ENCODE measurements around the gene CCDC120.

CCDC120 gene

DNA sequence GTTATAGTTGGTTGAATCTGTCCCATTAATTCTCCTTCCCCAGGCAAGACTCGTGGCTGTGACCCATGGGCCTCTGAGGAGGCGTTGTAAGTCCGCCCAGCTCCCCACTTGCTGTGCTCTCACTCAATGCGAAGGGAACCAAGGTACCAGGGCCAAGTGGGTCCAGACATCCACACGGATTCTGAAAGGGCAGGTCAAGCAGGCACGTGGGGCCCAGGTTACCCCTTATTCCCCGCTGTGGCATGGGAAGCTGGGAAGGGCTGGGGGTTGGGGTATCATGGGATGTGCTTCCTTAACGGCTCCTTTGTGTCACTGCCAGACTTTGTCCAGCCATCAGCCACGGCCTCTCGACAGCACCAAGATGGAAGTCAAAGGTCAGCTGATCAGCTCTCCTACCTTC is 3.1 kb downstream of the CCDC120 start:
- DNase-seq (ENCODE audit: low read depth) = no peak

DNA sequence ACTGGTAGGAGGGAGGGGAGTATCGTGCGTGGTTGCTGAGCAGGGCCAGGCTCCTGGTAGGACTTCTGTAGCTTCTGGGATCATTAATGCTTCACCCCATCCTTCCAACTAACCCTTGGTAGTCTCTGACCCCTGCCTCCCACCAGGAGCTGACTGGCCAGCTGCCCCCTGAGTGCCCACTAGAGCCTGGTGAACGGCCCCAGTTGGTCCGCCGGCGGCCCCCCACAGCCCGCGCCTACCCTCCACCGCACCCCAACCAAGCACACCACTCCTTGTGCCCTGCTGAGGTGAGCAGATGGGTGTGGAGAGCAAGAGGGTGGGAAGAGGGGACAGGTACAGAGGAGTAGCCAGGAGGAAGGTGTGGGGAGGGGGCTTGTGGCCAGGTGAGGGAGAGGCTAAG is 4.9 kb downstream of the CCDC120 start:
- no peak for DNase-seq (ENCODE audit: low read depth)

DNA sequence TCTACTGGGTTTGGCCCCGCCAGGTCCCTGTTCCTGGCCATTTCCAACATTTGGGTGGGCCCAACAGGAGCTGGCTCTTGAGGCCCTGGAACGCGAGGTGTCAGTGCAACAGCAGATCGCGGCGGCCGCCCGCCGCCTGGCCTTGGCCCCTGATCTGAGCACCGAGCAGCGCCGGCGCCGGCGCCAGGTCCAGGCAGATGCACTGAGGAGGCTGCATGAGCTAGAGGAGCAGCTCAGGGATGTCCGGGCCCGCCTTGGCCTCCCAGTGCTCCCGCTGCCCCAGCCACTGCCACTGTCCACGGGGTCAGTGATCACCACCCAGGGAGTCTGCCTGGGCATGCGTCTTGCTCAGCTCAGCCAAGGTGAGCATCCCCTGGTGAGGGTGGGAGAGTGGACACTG is 5.5 kb downstream of the CCDC120 start:
- no peak for DNase-seq (ENCODE audit: low read depth)

DNA sequence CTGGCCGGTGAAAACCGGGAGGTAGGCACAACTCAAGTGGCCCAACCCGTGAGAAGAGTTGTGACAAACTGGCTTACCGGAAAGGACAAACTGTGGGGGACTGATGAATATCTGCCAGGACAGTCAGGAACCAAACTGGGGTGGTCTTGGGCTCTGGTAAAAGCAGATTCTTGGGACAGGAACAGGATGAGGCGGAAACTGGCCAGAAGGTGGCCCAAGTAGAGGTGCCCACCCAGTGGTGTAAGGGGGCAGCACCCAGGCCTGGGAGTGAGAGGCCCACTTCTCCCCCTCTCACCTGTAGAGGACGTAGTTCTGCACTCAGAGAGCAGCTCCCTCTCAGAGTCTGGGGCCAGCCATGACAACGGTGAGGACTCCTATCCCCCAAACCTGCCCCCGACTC is 5.9 kb downstream of the CCDC120 start:
- no peak for DNase-seq (ENCODE audit: low read depth)

DNA sequence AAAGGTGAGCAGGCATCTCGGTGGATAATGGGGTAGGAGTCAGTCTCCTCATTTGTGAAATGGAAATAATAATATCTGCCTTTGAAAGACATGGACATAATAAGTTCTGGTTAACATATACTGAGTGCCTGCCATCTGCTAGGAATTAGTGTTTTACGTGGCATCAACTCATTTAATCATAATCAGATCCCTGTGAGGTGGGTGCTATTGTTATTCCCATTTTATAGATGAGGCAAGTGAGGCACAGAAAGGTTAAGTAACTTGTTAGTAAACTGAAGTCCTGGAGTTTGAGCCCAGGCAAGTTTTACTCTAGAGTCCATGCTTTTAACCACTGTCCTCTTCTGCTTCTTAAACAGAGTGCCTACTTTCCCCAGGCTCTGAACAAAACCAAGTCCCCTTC is 7.5 kb downstream of the CCDC120 start:
- DNase-seq (ENCODE audit: low read depth) = no peak

DNA sequence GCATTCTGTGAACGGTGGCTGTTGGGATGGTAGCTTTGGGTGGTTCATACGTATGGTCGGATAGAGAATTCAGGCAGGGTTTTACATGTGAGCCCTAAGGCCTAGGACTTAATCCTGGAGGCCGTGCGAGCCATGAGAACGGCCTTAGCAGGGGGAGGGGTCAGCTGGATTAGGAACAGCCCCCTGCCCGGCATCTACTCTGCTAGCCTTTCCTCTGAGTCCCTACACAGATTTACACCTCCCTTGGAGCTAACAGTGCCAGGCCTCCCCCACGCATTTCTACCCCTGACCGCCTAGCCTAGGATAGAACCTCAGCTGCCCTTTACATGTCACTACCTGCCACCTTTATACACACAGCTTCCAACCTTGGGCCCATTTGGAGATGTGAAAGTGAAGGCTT is 7.9 kb downstream of the CCDC120 start:
- DNase-seq (ENCODE audit: low read depth) = no peak

DNA sequence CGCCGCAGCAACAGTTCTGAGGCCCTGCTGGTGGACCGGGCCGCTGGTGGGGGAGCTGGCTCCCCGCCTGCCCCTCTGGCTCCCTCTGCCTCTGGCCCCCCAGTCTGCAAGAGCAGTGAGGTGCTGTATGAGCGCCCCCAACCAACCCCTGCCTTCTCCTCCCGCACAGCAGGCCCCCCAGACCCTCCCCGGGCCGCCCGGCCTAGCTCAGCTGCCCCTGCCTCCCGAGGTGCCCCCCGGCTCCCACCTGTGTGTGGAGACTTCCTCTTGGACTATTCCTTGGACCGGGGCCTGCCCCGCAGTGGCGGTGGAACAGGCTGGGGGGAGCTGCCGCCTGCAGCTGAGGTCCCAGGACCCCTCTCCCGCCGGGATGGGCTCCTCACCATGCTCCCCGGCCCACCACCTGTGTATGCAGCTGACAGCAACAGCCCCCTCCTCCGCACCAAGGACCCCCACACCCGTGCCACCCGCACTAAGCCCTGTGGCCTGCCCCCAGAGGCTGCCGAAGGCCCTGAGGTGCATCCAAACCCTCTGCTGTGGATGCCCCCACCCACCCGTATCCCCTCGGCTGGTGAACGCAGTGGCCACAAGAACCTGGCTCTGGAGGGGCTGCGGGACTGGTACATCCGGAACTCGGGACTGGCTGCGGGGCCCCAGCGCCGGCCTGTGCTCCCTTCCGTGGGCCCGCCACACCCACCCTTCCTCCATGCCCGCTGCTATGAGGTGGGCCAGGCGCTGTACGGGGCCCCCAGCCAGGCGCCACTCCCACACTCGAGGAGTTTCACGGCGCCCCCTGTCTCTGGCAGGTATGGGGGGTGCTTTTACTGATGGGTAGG is 8.7 kb downstream of the CCDC120 start:
- no peak for DNase-seq (ENCODE audit: low read depth)

DNA sequence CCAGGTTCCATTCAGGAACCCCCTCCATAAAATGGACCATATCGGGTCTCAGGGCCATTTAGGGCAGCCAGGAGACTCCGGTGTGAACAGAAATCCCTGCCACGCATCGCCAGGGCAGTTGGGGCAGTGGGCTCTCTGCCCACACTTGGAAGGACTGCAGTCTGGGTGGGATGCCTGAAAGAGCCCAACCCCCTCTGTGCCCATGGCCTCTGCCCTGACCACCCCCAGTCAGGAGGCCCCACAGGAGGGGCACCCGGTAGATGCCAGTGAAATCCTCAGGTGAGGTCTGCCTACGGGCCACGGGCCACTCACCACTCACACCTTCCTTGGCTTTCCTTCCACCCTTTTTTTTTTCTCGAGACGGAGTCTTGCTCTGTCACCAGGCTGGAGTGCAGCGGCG is 10.2 kb downstream of the CCDC120 start:
- no peak for DNase-seq (ENCODE audit: low read depth)

DNA sequence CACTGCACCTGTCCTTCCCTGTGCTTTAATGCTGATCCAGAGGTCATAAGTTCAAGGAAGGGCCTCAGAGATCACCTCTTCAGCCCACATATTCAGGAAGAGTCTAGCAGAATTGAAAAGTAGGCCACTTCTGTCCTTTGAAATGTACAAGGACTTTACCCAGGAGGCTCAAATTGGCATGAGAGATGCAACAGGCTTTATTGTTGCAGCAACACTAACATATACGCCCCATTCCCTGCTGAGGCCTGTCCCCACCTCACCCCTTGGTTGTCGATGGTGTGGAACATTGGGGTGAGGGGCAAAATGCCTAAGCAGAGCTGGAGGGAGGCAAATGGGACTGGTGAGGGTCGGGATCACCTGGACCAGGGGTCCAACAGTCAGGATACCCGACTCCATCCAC is 12.2 kb downstream of the CCDC120 start:
- no peak for DNase-seq (ENCODE audit: low read depth)

DNA sequence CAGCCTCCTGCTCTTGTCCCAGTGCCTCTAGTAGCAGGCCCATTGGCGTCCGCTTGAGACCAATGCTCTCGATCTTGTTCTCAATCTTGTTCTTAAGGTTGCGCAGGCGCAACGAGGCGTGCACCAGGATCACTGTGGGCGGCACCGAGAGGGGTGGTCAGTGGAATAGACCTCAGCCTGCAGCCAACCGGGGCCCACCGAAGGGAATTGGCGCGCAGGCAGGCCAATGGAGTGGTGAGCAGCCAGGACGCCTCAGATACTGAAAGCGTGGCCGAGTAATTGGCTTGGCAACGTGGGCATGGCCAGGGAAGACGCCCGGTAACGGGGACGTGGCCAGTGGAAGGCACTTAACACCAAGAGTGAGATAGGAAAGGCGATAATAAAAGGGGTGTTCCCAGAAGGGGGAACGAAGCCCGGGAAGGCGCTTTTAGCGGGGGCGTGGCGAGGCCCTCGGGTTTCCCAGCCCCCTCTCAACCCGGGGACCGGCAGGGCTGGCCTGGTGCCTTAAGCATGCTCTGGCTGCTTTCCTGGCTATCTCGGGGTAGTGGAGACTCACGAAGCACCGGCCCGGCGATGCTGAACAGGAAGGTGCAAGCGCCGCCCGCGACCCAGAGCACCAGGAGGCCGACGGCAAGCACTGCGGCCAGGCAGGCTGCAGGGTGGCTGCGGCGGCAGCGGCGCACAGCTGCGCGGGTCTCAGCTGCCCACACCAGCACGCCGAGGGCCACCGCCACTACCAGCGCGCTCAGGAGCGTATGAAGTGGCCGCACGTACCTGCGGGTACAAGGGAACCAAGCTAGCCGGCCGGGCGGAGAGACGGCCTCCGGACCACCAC is 13.3 kb downstream of the CCDC120 start:
- peak; percentile 19 for DNase-seq (ENCODE audit: low read depth)

DNA sequence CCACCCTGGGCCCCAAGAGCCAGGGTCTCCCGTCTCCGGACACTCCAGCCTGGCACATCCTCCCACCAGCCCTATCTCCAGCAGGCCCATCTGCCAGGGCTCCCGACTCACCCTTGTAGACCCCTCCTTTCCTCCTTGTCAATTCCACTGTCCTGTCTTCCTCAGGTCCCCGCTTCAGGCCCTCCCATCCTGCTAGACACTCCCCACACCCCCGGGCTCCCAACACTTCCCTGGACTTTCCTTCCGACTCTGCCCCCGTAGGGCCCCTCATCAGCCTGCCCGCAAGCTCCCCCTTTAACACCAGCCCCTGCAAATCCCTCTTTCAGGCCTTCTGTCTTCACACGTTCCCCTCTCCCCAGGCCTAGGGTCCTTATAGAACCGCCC is 13.9 kb downstream of the CCDC120 start:
- peak; percentile 19 for DNase-seq (ENCODE audit: low read depth)

DNA sequence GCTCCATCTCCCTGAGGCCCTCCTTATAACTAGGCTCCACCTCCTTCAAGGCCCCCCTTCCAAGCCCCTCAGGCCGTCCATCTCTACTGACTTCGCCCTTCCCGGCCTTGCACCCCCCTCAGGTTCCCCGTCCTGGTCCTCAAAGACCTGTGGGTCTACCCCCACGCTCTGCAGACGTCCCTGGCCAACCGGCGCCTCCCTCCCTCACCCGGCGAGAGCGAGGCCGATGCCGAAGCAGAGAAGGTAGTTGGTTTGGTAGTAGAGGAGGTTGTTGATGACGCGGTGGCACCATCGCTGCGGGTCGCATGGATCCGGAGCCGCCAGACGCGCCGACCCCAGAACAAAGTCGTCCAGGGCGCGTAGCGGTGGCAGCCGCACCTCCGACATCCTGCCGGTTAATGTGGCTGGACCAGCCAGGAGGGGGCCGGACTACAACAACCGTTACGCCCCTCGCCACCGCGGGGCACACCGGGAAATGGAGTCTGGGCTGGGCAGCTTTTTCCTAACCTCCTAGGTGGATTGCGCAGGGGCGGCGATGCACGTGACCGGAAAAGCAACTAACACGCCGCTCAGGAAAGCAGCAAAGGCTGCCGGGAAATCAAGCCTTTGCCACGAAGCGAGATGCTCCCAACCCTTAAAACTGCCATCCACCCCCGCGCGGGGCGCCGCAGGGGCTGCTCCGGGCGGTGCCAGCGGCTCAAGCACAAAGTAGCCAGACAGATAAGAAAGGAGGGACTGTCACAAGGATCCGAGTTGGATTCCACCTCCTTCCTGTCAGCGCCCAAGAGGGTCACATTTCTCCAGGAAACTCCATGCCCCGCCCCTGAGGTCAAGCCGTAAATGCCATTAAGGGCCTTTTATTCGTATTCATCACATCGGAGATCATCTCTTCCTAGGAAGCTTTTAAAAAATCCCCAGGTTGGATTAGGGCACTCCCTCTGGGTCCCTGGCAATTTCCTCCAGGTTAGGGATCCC is 15.1 kb downstream of the CCDC120 start, which contains the start of gene PRAF2:
Gene PRAF2 (minus strand): TSS at position 402 of the 975 bp plus-strand sequence. CDS start 15 bp downstream, at position 387.
- peak; percentile 92 for DNase-seq (ENCODE audit: low read depth)

DNA sequence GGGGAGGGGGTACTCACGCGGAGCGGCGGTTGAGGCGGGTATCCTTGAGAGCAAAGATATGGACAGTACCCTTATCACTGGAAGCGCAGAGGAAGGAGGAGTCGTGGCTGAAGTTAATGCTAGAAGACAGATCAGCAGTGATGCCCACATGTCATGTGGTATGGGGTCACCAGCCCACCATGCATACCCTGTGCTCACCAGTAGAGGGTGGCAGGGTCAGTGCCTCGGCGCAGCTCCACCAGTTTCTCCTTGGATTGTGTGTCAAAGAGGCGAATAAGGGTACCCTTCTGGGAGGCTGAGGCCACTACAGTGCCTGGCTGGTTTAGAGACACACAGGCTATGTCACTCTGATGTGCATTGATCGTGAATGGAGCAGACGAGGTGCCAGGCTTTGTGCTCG is 16.5 kb downstream of the CCDC120 start:
- no peak for DNase-seq (ENCODE audit: low read depth)

DNA sequence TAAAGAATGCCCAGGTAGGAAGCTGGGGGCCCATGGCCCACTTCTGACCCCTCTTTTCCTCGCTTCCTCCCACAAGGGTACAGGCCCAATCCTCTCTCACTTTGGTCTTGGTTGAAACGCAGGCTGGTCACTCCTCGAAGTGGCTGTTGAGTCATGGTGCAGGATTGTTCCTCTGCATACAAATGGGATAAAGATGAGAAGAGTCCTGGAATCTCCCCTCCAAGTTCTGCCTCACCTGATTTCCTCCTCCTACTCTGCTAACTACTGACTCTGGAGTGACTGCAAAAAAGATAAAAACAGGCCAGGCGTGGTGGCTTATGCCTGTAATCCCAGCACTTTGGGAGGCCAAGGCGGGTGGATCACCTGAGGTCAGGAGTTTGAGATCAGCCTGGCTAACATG is 19.1 kb downstream of the CCDC120 start:
- peak; percentile 7 for DNase-seq (ENCODE audit: low read depth)

DNA sequence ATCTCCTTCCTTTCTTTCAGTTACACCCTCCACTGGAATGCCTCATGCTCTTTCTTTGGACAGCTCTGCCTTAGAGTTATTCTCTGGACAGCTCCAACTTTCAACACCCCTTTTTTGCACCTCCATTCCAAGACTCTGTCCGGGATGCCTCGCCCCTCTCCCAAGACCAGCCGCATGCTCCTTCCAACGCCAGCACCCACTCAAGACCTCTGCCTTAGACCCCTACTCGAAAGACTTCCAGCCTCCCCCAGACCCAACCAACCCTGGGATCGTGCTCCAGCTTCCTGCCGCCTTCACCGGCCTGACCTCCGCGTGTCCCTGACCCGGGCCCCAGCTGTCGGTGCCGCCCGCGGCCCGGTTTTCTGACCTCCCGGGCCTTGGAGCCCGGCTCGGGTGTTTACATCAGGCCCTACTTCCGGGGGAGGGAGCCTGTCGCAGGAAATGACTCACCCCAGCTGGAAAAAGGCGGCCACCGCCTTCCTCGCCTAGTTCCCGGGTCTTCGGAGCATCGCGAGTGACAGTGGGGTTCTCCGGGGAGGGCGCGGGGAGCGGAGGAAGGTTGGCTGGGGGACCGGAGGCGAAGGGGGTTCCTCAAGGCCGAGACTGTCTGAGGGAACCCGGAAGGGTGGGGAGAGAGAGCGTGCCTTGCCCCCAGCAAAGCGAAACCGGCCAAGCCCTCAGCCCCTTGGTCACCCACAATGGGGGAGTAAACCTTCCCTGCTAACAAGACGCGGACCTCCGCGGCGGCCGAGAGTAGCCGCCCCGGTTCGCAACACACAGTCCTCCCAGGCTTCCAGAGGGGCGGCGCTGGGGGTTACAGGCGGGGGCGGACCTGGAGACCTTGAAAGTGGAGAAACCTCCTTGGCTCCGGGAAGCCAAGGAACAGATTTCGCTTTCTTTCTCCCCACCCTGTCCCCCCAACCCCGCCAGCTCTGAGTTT is 21.0 kb downstream of the CCDC120 start, which contains the start of gene WDR45:
Gene WDR45 (minus strand): TSS at position 399 of the 940 bp plus-strand sequence. CDS start 1,792 bp downstream, outside the sequence.
- peak; percentile 82 for DNase-seq (ENCODE audit: low read depth)

DNA sequence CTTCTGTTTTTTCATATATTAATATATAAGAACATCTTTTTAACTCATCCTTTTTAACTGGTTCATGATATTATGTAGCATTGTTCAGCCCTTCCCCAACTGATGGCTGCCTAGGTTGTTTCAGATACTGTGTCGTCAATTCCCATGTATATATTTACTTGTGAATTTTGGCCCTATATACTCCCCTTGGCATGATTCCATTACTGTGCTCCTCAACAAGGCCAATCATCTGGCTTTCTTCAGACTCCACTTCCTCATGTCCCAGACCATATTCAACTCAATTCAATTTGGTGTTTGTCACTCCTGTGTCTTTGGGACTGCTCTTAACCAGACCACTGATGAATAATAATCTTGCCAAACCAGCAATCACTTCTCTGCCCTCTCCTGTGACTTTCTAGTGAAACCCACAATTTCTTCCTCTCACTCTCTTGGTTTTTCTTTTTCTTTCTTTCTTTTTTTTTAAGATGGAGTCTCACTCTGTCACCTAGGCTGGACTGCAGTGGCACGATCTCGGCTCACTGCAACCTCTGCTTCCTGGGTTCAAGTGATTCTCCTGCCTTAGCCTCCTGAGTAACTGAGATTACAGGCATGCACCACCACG is 23.6 kb downstream of the CCDC120 start:
- DNase-seq (ENCODE audit: low read depth) = no peak

DNA sequence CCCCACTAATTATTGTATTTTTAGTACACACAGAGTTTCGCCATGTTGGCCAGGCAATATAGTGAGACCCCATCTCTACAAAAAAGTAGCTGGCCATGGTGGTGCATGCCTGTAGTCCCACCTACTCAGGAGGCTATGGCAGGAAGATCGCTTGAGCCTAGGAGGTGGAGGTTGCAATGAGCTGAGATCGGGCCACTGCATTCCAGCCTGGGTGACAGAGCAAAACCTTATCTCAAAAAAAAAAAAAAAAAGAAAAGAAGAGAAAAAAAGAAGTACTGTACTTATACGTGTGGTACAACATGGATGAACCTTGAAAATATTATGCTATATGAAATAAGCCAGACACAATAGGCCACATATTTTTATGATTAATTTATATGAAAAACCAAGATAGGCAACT is 30.8 kb downstream of the CCDC120 start:
- DNase-seq (ENCODE audit: low read depth) = no peak

DNA sequence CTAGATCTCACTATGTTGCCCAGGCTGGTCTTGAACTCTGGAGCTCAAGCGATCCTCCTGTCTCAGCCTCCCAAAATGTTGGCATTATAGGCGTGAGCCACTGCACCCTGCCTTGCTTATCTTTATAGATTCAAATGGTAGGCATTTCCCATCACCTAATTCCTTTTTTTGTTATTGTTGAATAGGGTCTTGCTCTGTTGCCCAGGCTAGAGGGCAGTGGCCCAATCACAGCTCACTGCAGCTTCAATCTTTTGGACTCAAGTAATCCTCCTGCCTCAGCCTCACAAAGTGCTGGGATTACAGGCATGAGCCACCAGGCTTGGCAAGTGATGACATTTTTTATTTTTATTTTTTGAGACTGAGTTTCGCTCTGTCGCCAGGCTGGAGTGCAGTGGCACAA is 37.6 kb downstream of the CCDC120 start:
- no peak for DNase-seq (ENCODE audit: low read depth)

DNA sequence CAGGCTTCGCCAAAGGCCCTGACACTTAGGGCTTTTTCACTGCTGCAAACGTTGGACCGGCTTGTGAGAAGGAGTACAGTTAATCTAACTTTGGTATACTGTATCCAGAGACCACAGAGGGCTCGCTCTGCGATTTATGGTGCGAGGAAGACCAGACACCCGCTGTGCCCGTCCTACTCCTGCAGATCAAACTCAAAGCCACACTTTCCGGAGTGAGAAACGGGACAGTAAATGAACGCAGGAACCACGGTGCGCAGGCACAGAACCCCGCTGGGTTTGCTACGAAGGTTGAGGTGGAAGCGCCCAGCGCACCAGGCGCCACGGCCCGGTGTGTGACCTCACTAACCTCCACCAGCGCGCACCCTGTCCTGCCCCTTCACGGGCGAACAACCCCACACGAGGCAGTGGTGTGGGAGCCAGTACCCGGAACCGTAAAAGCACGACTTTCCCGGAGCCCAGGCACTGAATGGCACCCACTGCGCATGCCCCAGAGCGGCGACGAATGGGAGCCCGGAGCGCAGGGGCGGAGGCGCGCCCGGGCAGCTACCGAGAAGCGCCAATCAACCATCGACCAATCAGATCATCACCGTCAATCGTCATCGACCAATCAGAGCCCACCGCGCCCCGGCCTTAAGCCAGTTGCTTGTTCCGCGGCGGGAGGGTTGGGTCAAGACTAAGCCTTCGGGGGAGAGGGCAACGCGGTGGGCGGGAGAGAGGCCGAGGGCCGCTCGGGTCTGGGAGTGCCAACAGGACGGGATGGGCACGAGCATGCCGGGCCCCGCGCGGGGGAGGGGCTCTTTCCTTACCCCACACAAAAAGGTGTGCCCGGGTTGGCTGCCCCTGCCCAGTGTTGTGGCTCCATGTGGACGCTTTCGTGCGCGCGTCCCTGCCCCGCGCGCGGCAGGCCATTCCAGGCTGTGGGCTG is 42.2 kb downstream of the CCDC120 start:
- peak; percentile 92 for DNase-seq (ENCODE audit: low read depth)

All from ELR (cell line).